LNCaP clone FGC (cell line): Measurements from ENCODE around the gene WWTR1.
A peak's percentile ranks its signal among the peaks of the same experiment; 100 is the strongest.

Source experiments
- DNase-seq: peaks from one replicate; pipeline ENCODE4 v3.0.0-alpha.2; 2011; ENCODE audit warnings: low read depth
- H3K4me3 ChIP-seq: 2 replicates; pipeline ENCODE4 v1.5.1; 2011; ENCODE audit warnings: mild to moderate bottlenecking, low read depth, low read length, control low read depth
- CTCF ChIP-seq: IDR thresholded peaks from 2 replicates; pipeline ENCODE4 v1.5.1; 2012; ENCODE audit warnings: mild to moderate bottlenecking; ENCODE audit not compliant: control insufficient read depth, insufficient read depth; ENCODE audit errors: extremely low read depth

WWTR1 gene

DNA sequence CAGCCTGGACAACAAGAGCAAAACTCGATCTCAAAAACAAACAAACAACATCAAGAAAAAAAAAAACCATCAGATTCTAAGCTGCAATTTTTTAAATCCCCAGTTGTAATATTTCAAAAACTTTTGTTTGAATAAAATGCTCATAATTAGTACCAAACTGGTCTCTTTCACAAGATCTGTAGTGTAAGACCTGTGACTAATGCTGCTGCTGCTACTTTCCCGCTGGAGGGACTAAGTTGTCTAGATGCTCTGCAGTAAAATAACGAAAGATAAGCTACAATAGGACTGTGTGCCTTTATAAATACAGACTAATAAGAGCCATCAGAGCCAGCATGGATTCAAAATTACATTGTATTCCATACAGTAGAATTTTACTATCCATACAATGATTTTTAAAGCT is 137.9 kb downstream of the WWTR1 start:
- no peak for TF ChIP-seq CTCF
- DNase-seq: no peak
- H3K4me3 ChIP-seq: no peak overlapping the region

GRCh38 chr3:149516920-149517319 is 140.9 kb downstream of the WWTR1 start:
- TF ChIP-seq CTCF: no peak
- H3K4me3 ChIP-seq: no peak overlapping the region
- no peak for DNase-seq

GRCh38 chr3:149515249-149515648 is 142.6 kb downstream of the WWTR1 start:
- H3K4me3 ChIP-seq: no peak overlapping the region
- no peak for DNase-seq
- no peak for TF ChIP-seq CTCF

DNA sequence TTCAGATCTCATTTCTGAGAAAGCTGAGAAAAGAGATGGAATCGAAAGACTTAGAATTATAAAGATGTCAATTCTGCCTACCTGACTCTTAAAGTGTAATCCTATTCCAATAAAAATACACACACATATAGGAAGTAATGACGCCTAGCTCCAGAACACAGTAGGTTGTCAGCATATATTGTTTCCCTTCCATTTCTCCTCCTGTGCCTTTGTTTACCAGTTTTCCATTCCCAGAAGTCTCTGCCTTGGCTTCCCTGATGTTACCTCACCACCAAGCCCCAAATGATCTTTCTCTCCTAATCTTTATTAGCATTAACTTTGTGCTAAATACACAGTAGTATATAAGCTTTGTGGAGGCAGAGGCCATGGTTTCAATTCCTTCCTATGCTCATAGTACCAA is 143.4 kb downstream of the WWTR1 start:
- no peak overlapping the region for H3K4me3 ChIP-seq
- DNase-seq: no peak
- TF ChIP-seq CTCF: no peak

DNA sequence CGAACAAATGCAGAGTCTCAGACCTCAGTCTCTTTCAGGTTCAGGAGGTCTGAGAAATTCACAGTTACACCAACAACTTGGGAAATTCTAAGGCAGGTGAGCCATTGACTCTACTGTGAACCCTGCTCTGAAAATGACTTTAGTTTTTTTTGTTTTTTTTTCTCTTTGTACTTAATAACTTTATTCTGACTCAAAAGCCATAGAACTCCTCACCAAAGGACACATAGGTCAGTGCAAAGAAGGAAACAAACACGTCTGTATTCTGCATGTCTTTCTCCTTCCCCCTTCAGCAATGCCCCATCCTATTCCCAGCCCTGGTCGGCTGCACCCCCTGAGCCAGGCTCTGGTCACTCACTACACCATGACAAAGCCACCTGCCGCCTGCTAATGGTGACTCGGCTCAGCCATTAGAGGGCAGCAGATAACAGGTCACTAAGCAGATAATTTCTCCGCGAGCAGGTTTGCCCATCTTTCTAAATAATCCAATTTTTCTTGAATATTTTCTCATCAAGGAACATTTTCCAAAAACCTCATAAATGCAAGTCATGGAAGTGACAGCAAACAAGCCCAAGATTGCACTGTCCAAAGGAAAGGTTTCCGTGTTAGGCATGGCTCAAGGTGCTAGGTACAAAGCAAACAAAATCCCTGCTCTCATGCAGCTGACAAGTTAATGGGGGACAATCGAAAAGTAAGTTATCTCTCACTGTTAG is 145.6 kb downstream of the WWTR1 start:
- DNase-seq: no peak
- TF ChIP-seq CTCF: peak; percentile 94
- H3K4me3 ChIP-seq: no peak overlapping the region

DNA sequence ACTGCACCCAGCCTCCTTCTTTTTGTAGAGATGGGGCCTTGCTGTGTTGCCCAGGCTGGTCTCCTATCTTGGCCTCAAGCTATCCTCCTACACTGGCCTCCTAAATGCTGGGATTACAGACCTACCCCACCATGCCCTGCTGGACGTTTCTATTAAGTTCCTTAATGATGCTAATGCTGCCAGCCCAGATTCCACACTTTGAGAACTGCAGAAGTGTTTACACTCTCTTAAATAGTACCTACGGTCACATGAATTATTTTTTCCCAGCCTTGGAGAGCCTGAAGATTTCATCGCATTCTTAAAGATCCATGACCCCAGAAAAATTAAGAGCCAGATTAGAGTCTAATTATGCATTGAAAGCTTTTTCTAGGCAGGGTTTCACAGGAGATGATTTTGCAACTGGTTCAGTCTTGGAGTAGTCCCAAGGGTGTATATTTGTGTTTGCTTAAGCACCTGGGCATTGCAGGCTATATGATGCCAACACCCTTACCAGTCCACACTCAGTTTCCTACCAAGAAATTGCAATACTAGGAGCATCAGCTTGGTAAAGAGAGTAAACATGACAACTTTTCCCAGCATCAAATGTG is 146.7 kb downstream of the WWTR1 start:
- TF ChIP-seq CTCF: no peak
- DNase-seq: peak; percentile 74

GRCh38 chr3:149510480-149510879 is 147.3 kb downstream of the WWTR1 start:
- DNase-seq: no peak
- no peak for TF ChIP-seq CTCF
- H3K4me3 ChIP-seq: no peak overlapping the region

More for the DNA sequence above, 146.7 kb downstream of the WWTR1 start:
- H3K4me3 ChIP-seq: no peak overlapping the region
